ENCODE results near the gene PTK6.

PTK6 gene

GRCh38 chr20:63544241-63544957, 7.2 kb upstream of the PTK6 start:
- DNase-seq (ENCODE audit: insufficient read length, low spot score) (no peak), FAIRE-seq (no peak)
- no peak for TF ChIP-seq SPI1 (IDR thresholded peaks at IDR 0.05; ENCODE audit: low read depth, low read length)
- TF ChIP-seq POLR2A (IDR thresholded peaks at IDR 0.05; ENCODE audit: low read depth, low read length), result no peak
- no peak for TF ChIP-seq PAX5 (IDR thresholded peaks at IDR 0.05; ENCODE audit: insufficient read depth, low read length, severe bottlenecking)
- TF ChIP-seq TAF1 (IDR thresholded peaks at IDR 0.05; ENCODE audit: low read depth, low read length), result no peak
- TF ChIP-seq POU2F2 (IDR thresholded peaks at IDR 0.05; ENCODE audit: low read depth, low read length), result no peak
- no peak for TF ChIP-seq POLR2AphosphoS5 (IDR thresholded peaks at IDR 0.05; ENCODE audit: low read depth, low read length)

- no peak for DNase-seq (ENCODE audit: insufficient read length, low spot score)
- peak; percentile 74 for FAIRE-seq
- no peak for TF ChIP-seq PAX5 (IDR thresholded peaks at IDR 0.05; ENCODE audit: insufficient read depth, low read length, severe bottlenecking)
- no peak for TF ChIP-seq SPI1 (IDR thresholded peaks at IDR 0.05; ENCODE audit: low read depth, low read length)
- TF ChIP-seq POLR2A (IDR thresholded peaks at IDR 0.05; ENCODE audit: low read depth, low read length), result no peak
- no peak for TF ChIP-seq TAF1 (IDR thresholded peaks at IDR 0.05; ENCODE audit: low read depth, low read length)
- TF ChIP-seq POLR2AphosphoS5 (IDR thresholded peaks at IDR 0.05; ENCODE audit: low read depth, low read length), result no peak
- TF ChIP-seq POU2F2 (IDR thresholded peaks at IDR 0.05; ENCODE audit: low read depth, low read length), result no peak
These were observed 6.6 kb upstream of the PTK6 start for GRCh38 chr20:63543733-63544132.

- FAIRE-seq (no peak), DNase-seq (ENCODE audit: insufficient read length, low spot score) (no peak)
These were observed 6.0 kb upstream of the PTK6 start for GRCh38 chr20:63543131-63543530.

GRCh38 chr20:63542696-63543095, 5.5 kb upstream of the PTK6 start:
- FAIRE-seq, result peak; percentile 88

More at GRCh38 chr20:63543131-63543530, 6.0 kb upstream of the PTK6 start:
- TF ChIP-seq POLR2AphosphoS5 (IDR thresholded peaks at IDR 0.05; ENCODE audit: low read depth, low read length) (no peak), SPI1 (IDR thresholded peaks at IDR 0.05; ENCODE audit: low read depth, low read length) (no peak), POU2F2 (IDR thresholded peaks at IDR 0.05; ENCODE audit: low read depth, low read length) (no peak), TAF1 (IDR thresholded peaks at IDR 0.05; ENCODE audit: low read depth, low read length) (no peak)

GRCh38 chr20:63542031-63542559, 4.9 kb upstream of the PTK6 start:
- DNase-seq (ENCODE audit: insufficient read length, low spot score) (no peak), FAIRE-seq (peak; percentile 23)

More at GRCh38 chr20:63542696-63543095, 5.5 kb upstream of the PTK6 start:
- TF ChIP-seq TAF1 (IDR thresholded peaks at IDR 0.05; ENCODE audit: low read depth, low read length), result no peak
- TF ChIP-seq PAX5 (IDR thresholded peaks at IDR 0.05; ENCODE audit: insufficient read depth, low read length, severe bottlenecking), result no peak
- TF ChIP-seq POU2F2 (IDR thresholded peaks at IDR 0.05; ENCODE audit: low read depth, low read length), result 0 out of 2 replicates have a peak, but pooled peaks have one; percentile 31
- no peak for TF ChIP-seq POLR2A (IDR thresholded peaks at IDR 0.05; ENCODE audit: low read depth, low read length)
- TF ChIP-seq SPI1 (IDR thresholded peaks at IDR 0.05; ENCODE audit: low read depth, low read length), result peak; percentile 35; the same call in 1 of the 2 replicates
- no peak for TF ChIP-seq POLR2AphosphoS5 (IDR thresholded peaks at IDR 0.05; ENCODE audit: low read depth, low read length)
- peak; percentile 88 for DNase-seq (ENCODE audit: insufficient read length, low spot score)

GRCh38 chr20:63541371-63541770, 4.2 kb upstream of the PTK6 start:
- FAIRE-seq (no peak), DNase-seq (ENCODE audit: insufficient read length, low spot score) (no peak)
- TF ChIP-seq POLR2A (IDR thresholded peaks at IDR 0.05; ENCODE audit: low read depth, low read length) (no peak), PAX5 (IDR thresholded peaks at IDR 0.05; ENCODE audit: insufficient read depth, low read length, severe bottlenecking) (no peak), POU2F2 (IDR thresholded peaks at IDR 0.05; ENCODE audit: low read depth, low read length) (no peak), POLR2AphosphoS5 (IDR thresholded peaks at IDR 0.05; ENCODE audit: low read depth, low read length) (no peak), TAF1 (IDR thresholded peaks at IDR 0.05; ENCODE audit: low read depth, low read length) (no peak), SPI1 (IDR thresholded peaks at IDR 0.05; ENCODE audit: low read depth, low read length) (no peak)

More at GRCh38 chr20:63542031-63542559, 4.9 kb upstream of the PTK6 start:
- TF ChIP-seq POLR2AphosphoS5 (IDR thresholded peaks at IDR 0.05; ENCODE audit: low read depth, low read length) (no peak), PAX5 (IDR thresholded peaks at IDR 0.05; ENCODE audit: insufficient read depth, low read length, severe bottlenecking) (no peak), SPI1 (IDR thresholded peaks at IDR 0.05; ENCODE audit: low read depth, low read length) (no peak), POLR2A (IDR thresholded peaks at IDR 0.05; ENCODE audit: low read depth, low read length) (no peak), TAF1 (IDR thresholded peaks at IDR 0.05; ENCODE audit: low read depth, low read length) (no peak), POU2F2 (IDR thresholded peaks at IDR 0.05; ENCODE audit: low read depth, low read length) (no peak)

GRCh38 chr20:63540417-63541186, 3.4 kb upstream of the PTK6 start:
- TF ChIP-seq SPI1 (IDR thresholded peaks at IDR 0.05; ENCODE audit: low read depth, low read length) (no peak), POLR2A (IDR thresholded peaks at IDR 0.05; ENCODE audit: low read depth, low read length) (no peak), POU2F2 (IDR thresholded peaks at IDR 0.05; ENCODE audit: low read depth, low read length) (no peak), PAX5 (IDR thresholded peaks at IDR 0.05; ENCODE audit: insufficient read depth, low read length, severe bottlenecking) (no peak), POLR2AphosphoS5 (IDR thresholded peaks at IDR 0.05; ENCODE audit: low read depth, low read length) (no peak), TAF1 (IDR thresholded peaks at IDR 0.05; ENCODE audit: low read depth, low read length) (no peak)
- DNase-seq (ENCODE audit: insufficient read length, low spot score), result no peak
- no peak for FAIRE-seq

GRCh38 chr20:63539441-63540370, 2.5 kb upstream of the PTK6 start:
- FAIRE-seq (no peak), DNase-seq (ENCODE audit: insufficient read length, low spot score) (no peak)
- TF ChIP-seq TAF1 (IDR thresholded peaks at IDR 0.05; ENCODE audit: low read depth, low read length) (no peak), PAX5 (IDR thresholded peaks at IDR 0.05; ENCODE audit: insufficient read depth, low read length, severe bottlenecking) (no peak), SPI1 (IDR thresholded peaks at IDR 0.05; ENCODE audit: low read depth, low read length) (no peak), POU2F2 (IDR thresholded peaks at IDR 0.05; ENCODE audit: low read depth, low read length) (no peak), POLR2AphosphoS5 (IDR thresholded peaks at IDR 0.05; ENCODE audit: low read depth, low read length) (no peak), POLR2A (IDR thresholded peaks at IDR 0.05; ENCODE audit: low read depth, low read length) (no peak)
